ENCODE measurements around the gene IL17RD.

Gene IL17RD

DNA sequence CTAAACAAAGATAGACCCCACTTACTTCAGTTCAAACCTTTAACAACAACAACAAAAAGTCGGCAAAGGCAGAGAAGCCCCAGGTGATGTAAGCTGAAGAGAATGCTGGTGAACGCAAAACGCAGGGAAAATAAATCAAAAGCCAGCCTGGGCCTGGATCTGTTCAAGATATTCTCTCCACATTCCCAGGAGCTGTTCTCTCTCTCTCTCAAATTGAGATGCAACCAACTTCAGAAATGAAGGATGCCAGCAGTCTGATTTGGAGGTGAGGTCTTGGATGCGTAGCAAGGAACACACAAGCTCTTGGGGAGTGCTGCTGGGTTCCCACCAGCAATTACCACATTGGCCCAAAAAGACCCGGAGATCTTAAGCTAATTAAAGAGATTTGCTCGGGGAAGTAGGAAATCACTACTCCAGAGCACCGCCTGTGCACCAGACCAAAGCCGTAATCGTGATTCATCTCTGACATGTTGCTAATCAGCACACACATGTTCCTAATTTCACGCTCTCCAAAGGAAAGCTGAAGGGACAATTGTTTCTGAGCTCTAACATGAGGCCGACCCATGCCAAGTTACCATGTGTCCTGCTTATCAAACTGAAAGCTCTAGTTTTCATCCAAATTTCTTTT is 37.1 kb downstream of the IL17RD start:
- no peaks in the 10 kb centered on the region for H3K36me3 ChIP-seq (replicated peaks)
- H3K27me3 ChIP-seq (replicated peaks), result no peaks in the 10 kb centered on the region
- H3K27ac ChIP-seq, result no peak overlapping the region
- H3K4me3 ChIP-seq (ENCODE audit: low read depth, low read length), result no peak overlapping the region
- no peak for DNase-seq
- TF ChIP-seq, protein P1, sequence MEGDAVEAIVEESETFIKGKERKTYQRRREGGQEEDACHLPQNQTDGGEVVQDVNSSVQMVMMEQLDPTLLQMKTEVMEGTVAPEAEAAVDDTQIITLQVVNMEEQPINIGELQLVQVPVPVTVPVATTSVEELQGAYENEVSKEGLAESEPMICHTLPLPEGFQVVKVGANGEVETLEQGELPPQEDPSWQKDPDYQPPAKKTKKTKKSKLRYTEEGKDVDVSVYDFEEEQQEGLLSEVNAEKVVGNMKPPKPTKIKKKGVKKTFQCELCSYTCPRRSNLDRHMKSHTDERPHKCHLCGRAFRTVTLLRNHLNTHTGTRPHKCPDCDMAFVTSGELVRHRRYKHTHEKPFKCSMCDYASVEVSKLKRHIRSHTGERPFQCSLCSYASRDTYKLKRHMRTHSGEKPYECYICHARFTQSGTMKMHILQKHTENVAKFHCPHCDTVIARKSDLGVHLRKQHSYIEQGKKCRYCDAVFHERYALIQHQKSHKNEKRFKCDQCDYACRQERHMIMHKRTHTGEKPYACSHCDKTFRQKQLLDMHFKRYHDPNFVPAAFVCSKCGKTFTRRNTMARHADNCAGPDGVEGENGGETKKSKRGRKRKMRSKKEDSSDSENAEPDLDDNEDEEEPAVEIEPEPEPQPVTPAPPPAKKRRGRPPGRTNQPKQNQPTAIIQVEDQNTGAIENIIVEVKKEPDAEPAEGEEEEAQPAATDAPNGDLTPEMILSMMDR (IDR thresholded peaks at IDR 0.05; ENCODE audit: low read depth, low read length, missing control alignments), result no peak
- in situ Hi-C loops (cut with HindIII; ENCODE audit: low pct_ligation_motif_present, low sequenced_read_pairs), result no loop called here

DNA sequence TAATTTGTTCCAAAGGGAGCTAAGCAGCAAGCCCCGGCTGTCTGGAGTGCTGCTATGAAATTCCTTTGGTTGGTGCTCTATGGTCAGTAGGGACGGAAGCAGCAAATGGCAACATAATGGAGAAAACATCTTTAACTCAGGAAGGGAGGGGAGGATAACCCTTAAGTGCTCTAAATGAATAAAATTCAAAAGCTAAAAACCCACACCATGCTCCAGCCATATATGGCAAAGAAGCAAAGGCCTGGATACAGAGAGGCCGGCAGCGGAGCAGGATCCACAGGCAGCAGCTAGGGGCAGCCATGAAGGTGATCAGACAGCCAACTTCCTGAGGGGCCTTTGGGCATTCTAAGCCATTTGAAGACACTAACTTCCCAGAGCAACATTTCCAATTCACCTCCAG is 38.9 kb downstream of the IL17RD start:
- TF ChIP-seq, protein P1 (IDR thresholded peaks at IDR 0.05; ENCODE audit: low read depth, low read length, missing control alignments), result no peak
- Histone ChIP-seq H3K4me3 (ENCODE audit: low read depth, low read length) (no peak overlapping the region), H3K27ac (no peak overlapping the region), H3K36me3 (replicated peaks) (no peaks in the 10 kb centered on the region), H3K27me3 (replicated peaks) (no peaks in the 10 kb centered on the region)
- in situ Hi-C loops (cut with HindIII; ENCODE audit: low pct_ligation_motif_present, low sequenced_read_pairs), result no loop called here
- no peak for DNase-seq

DNA sequence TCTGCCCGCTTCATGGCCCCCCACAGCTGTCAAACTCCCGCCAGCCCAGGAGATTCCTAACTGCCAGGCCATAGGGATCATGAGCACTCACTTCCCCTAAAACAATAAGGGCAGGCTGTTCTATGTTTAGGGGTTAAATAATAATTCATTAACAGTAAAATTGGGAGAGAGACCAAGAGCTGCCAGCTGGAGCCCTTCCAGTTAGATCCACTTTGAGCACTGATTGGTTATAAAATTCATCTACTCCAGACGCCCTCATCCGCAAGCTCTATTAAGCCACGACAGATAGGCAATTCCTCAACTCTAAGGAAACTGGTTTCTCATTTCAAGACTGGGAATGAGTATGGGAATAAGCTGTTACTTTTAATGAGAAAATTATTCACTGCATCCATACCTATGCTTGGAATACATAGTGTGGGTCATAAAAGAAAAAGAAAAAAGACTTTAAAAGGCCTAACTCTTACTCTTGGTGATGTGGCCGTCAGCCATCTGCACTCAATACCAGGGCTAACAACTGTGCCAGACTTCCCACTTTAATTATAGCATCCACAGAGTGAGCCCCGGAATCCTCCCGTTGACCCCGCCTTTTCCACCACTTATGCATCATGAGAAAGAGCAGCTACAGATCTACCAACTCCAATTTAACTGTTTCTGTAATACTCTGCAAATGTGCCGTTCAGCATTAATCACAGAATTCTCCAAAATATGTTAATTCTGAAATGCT is 44.5 kb downstream of the IL17RD start:
- no peak overlapping the region for H3K27ac ChIP-seq
- no peak overlapping the region for H3K4me3 ChIP-seq (ENCODE audit: low read depth, low read length)
- TF ChIP-seq, protein P1 (IDR thresholded peaks at IDR 0.05; ENCODE audit: low read depth, low read length, missing control alignments), result no peak
- H3K36me3 ChIP-seq (replicated peaks), result no peaks in the 10 kb centered on the region
- H3K27me3 ChIP-seq (replicated peaks), result no peaks in the 10 kb centered on the region
- in situ Hi-C loops (cut with HindIII; ENCODE audit: low pct_ligation_motif_present, low sequenced_read_pairs), result no loop called here
- DNase-seq, result no peak

DNA sequence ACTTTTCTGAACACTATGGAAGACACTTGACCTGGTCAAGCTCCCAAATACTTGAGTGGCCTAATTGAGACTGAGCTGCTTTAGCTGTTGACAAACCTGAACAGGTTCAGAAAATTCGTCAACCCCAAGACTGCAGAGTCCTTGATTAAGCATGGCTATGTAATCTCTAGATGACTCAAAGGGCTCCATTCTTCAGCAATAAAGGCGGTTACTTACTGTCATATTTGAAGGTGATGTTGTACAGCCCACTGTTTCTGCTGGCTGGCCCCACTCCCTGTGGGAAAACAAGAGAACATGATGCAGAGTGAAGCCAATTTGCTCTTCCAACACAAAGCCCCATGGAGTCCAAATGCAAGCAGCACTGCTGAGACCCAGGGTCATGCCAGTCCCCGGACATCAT is 45.1 kb downstream of the IL17RD start:
- DNase-seq, result no peak
- in situ Hi-C loops (cut with HindIII; ENCODE audit: low pct_ligation_motif_present, low sequenced_read_pairs), result no loop called here
- no peak overlapping the region for H3K27ac ChIP-seq
- H3K36me3 ChIP-seq (replicated peaks), result no peaks in the 10 kb centered on the region
- no peaks in the 10 kb centered on the region for H3K27me3 ChIP-seq (replicated peaks)
- H3K4me3 ChIP-seq (ENCODE audit: low read depth, low read length), result no peak overlapping the region
- TF ChIP-seq, protein P1 (IDR thresholded peaks at IDR 0.05; ENCODE audit: low read depth, low read length, missing control alignments), result no peak

DNA sequence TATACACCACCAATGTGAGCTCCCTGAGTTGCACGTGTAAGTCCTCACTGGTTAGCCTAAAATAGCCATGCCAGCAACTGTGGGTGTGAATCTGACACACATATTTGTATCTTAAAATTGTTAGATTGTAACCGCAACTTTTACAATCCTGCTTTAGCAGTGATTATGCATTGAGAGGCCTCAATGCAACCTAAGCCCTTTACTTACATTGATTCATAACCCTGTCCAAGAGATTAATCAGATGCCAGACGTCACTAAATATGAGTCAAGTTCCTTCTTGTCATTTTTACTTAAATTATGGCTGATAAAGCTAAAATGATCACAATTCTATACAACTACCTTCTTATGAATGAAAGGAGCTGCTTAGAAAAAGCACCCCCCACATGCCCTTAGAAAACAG is 46.9 kb downstream of the IL17RD start:
- no peaks in the 10 kb centered on the region for H3K36me3 ChIP-seq (replicated peaks)
- DNase-seq, result no peak
- in situ Hi-C loops (cut with HindIII; ENCODE audit: low pct_ligation_motif_present, low sequenced_read_pairs), result no loop called here
- H3K4me3 ChIP-seq (ENCODE audit: low read depth, low read length), result no peak overlapping the region
- TF ChIP-seq, protein P1 (IDR thresholded peaks at IDR 0.05; ENCODE audit: low read depth, low read length, missing control alignments), result no peak
- no peak overlapping the region for H3K27ac ChIP-seq
- no peaks in the 10 kb centered on the region for H3K27me3 ChIP-seq (replicated peaks)

Measured in brain microvascular endothelial cell (primary cell).